RKO (cell line): ENCODE measurements around the gene KIF6.

Experiments
- DNase-seq: peaks from one replicate; pipeline ENCODE4 v3.0.0-alpha.2; 2016; ENCODE audit warnings: low spot score

Gene KIF6

DNA sequence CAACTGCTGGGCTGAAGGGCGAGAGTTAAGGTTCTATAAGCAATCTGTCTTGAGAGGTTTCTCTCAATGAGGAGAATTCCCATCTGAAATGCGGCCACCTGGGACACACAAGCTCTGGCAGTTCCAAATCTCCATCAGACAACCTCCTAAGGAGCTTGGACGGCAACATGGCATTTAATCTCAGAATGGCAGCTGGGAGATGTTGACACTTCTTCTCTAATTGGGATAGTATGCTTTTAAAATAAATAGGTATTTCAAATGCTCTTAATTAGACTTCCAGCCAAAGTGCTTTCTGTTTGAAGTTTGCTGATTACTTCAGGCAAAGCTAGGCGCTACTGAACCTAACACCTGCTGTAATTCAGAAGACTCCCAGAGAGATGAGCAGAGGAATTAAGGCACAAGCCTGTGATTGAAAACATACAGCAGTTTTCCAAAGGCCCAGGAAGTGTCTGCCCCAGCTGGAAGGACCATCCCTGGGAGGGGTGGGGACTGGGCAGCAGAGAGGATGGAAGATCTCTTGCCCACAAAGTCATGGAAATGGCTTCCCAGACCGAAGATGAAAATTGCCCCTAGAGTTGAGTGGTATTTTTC lies 343.6 kb downstream of the KIF6 start:
- no peak for DNase-seq

DNA sequence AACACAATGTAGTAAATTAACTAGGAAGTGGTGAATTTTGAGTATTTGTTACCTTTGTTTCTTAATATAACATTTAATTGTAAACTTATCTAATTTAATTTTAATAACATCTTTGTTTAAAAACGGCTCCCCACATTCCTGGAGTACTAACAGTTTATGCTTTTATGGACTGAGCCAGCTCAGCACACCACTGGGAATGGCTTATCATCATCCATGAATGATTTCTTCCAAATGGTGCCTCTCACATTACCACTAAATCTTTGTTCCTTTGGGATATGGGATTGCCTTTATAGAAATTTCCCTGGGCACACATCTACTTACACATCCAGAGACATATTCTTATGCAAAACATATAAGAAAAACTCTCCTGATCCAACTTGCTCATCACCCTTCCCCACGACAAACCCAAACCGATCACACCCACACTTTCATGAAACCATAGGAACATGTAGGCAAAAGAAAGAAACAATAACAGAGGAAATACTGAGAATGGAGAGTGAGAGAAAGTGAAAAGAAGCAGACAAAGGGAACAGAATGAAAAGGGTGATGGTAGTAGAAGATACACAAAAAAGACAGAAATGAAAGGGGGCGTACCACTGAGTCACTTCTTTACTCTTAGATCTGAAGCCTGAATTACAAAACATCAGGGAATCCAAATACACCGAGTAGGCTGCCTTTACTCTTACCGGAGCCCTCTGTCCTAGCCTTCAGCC lies 344.2 kb downstream of the KIF6 start:
- no peak for DNase-seq

DNA sequence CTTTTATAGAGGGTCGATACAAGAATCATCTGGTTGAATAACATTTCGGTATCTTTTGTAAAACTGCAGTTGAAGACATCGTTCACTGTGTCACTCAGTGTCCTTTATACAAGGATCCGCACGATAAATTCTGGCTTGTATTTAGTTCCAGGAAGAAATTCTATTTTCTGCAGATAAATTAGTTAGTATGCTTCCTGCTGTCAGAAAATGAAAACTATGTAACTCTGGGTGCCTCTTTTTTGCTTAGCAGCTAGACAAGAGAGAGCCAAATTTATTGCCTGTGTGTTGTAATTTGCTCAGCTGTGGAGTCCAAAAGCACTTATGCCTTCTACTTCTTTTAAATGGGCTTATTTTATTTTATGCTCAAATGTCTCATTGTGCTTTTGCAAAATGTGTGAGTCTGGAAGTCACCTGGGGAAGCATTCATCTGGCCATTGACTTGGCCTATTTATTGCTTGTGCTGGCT lies 346.2 kb downstream of the KIF6 start:
- DNase-seq: no peak

DNA sequence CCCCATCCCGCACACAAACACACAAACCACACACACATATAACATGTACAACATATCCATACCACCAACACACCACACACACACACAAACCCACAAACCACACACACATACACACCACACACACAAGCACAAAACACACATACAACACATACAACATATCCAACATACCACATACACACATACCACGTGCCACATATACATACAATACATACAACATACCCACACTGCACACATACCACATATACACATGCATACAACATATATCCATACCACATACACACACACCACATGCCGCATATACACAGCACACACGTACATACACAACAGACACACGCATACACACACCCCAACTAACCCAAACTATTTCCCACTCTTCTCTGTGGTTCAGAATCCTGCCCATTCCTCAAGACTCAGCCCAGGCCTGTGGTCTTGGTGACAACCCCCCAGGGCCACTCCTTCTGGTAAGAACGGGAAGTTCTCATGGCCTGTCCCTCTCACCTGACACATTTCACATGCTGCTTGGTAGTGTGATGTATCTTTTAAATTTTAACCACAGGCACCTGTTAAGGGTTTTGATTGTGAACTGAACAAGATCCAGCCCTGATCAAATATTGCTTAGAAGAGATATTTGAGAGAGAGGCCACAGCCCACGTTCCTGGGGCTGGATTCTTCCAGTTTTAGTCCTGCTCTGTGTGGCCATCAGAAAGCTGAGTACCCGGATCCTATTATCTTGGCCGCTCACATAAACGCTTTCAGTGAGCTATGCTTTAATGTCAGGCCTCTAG lies 346.8 kb downstream of the KIF6 start:
- DNase-seq: no peak

DNA sequence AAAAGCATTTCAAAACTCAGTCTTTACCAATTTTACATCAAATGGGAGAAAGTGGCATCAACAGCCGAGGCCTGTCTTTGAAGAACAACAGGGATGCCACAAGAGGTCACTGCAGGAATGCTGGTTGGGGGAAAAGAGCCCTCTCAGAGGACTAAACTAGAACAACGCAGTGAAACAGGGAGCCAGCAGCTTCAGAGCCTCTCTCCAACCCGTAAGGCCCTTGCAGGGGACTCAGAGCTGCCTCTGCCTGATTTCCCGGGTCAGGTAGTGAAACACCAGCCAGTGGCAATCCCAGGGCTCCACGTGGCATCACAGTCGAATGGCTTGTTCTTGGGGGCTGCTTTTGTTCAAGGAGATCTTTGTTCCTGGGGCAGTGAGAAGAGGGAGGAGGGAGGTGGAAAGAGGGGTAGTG lies 347.7 kb downstream of the KIF6 start:
- peak; percentile 60 for DNase-seq

DNA sequence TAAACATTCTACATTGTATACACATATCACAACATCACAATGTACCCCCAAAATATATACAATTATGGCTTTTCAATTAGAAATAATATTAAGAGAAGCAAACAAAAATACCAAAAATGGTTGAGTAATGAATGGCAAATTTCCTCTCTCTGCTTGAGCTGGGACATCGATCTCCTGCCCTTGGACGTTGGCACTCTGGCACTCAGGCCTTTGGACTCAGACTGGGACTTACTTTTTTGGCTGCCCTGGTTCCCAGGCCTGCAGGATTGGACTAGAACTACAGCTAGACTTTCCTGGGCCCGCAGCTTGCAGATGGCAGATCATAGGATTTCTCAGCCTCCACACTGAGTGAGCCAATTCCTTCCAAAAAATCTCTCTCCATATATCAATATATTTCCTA lies 349.8 kb downstream of the KIF6 start:
- DNase-seq: no peak

DNA sequence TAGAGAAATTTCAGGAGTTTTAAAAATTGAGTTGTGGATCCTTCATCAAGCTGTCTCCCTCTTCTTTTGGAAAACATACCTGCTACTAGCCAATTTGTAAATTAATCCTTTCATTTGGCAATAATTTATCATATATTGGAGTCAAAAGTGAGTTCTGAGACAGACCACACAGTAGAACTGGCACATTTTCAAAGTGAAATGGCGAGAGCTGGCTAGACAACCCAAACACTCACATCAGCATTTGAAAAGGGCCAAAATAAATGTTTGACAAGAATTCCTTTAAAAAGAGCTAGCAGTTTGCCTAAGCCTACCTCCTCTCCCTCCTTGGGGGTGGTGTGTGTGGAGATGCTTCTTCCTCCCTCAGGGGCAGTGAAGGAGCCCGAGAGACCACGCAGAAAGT lies 354.8 kb downstream of the KIF6 start:
- DNase-seq: no peak

DNA sequence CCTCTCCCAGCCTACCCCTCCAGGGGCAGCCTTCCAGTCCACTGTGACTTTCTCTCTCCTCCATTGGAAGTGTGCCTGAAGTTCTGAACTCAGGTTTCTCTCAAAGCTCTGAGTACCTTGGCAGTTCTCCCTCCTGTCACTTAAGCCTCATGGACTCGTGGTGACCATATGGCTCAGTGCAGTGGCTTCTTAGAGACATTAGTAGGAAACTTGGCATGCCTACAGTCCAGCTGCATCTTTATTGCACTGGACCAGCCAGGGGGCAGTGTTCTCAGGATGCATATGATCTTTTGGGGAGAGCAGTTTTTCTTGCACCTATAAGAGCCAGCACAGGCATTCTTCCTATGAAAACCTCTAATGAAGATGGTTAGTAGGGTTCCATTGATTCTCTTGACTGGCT lies 355.2 kb downstream of the KIF6 start:
- DNase-seq: no peak

DNA sequence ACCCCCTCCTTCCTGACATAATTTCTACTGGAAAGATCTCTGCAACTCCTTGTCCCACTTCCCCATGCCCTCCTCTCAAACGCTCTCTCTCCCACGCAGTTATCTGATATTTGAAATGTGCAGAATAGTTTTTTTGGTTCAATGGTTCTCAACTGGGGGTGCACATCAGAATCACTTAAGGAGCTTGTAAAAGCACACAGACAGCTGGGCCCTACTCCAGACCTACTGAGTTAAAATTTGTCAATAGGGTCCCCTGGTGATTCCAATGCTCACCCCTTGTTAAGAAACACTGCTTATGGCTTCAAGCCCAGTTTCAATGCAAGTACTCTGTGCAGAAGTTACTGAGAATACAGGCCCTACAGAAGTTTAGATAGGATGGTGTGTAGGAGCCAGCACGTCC lies 357.5 kb downstream of the KIF6 start:
- no peak for DNase-seq

DNA sequence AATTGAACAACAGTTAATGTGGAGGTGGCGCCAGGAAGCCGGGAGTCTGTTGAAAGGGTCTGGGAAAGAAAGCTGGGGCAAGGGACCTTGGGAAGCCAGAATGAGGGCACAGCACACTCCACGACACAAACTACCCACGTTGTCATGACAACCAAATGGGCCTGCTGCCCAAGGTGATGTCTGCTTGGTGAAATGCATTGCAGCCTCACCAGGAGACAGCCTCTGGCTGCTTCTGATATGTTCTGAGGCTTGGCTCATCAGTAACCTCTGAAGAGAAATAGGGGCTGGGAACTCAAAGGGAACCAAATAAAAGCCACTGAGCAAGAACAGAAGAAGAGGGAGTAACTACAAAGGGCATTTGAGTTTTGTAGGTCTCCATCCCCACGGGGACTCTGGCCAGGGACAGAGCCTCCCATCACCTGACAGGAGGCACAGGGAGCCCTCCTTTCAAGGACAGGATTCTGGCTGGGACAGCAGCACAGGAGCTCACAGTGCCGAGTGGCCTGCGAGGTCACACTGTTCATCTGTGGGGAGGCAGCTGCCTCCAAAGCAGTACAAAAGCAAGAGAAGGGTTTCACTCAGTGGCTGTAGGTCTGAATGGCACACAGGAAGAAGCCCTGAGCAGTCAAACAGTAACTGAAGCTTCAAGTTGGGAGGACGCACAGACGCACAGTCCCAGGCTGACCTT lies 358.1 kb downstream of the KIF6 start:
- DNase-seq: no peak

DNA sequence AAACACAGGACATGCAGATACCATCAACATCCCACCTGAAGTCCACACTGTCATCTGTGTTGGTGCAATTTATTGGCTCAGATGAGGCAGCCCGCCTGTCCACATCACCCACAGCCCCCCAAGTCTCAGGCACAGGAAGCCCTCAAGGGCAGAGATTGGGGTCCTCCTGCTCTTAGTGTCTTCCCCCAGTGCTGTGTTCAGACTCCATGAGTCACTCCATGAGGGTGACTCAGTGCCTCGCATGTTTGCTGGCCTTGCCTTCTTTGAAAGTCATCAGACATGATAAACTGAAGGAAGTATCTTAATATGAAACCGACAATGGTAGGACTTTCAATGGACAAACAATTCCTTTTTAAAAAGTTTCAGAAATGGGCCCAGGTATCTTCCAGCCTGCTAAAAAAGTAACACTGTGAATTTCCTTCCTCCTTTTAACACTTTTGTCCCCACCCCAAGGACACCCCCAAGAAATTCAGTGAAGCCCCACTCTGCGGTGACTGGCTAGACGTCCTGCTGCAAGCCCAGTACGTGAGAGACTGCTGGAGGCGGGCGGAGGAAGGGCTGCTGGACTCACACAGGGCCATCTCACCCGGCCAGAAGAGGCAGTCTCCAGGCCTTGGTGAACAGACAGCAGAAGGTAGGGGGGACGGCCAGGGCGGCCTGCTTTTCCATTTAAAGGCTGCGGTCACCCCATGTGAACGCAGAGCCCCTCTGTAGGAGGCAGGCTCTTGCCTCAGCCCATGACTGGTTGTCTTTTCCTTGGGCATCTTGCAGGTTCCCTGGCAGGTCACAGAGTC lies 359.7 kb downstream of the KIF6 start:
- peak; percentile 45 for DNase-seq

DNA sequence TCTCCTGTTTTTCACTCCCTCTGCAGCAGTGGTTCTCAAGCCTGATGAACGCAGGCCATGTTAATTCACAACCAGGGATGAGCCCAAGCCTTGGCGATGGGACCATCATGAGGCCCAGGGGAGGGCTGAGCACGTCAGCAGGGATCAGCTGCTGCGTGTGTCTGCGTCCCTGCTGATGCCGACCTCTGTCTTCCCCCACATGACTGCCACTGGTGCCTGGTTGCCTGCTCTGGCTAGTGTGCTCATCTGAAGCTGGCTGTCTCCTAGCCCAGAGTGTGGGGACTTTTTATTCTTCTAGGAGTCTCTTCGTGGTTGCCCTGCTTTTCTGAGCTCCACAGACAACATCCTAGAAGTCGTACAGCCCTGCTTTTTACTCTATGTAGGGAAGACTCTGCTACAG lies 361.9 kb downstream of the KIF6 start:
- DNase-seq: no peak

DNA sequence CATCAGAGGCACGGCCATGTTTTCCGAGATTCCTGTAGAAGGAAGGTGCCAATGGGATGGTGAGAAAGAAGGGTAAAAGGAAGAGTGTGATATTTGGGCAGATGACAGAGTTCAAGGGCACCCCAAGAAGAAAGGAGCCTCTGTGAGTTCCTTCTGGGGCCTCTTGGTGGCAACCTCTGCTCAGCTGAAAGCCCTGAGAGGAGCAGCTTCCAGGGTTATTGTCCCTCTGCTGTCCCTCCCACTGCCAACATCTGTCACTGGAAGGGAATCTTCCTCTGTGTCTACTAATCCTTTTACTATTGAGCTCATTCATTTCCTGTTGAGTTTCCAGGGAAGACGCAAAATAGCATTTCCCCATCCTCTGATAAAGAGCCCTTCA lies 362.7 kb downstream of the KIF6 start:
- DNase-seq: peak; percentile 46

DNA sequence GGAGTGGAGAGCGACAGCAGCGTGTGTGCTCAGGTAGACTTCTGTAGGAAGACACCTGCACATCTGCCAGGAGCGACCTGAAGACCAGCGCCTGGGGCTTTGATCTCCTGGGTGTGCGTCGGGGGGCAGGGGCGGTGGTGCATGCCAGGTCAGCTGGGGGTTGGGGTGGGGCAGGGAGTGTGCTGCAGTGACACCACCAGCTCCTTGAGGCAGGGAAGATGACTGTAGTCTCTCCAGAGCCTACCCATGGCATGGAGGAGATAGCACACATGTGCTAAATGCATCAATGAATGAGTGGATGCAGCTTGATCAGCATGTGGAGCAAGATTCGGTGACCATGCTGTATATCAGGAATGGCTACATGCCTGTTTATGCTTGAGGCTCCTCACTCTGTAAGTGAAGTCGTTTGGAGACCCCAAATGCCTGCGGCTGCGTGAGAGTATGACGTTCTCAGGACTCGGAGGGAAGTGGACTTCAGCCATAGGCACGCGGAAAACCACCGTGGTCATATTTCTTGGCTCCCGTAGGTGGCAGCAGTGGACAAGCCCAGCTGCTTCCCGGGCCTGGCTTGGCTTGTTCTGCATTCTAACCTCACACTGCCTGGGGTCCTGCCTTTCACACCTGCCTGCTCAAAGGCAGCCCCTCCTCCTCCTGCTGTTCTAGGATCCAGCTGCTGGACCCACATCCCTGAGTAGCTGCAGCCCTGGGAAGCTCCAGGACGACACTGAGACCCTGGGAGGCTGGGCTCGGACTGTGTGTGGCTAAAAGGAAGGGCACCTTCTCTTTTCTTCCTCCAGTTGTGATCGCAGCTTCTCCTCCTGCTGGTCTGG lies 363.3 kb downstream of the KIF6 start:
- peak; percentile 67 for DNase-seq

DNA sequence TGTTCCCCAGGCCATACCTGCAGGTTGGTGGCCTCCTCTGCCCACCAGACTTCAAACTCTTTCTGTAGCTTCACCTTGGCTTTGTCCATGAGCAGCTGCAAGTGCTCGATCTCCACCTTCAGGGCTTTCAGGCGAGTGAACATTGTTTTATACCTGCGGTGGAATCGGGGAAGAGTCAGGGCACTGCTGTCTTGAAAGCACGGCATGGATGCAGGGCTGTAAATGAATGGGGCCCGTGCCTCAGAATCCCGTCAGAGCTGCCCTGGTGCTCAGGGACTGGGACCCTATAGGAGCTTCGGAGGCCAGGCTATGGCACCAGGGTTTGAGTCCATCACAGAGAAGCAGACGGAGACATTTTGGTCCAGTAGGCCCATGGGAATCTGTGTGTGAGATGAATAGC lies 364.8 kb downstream of the KIF6 start:
- DNase-seq: no peak

DNA sequence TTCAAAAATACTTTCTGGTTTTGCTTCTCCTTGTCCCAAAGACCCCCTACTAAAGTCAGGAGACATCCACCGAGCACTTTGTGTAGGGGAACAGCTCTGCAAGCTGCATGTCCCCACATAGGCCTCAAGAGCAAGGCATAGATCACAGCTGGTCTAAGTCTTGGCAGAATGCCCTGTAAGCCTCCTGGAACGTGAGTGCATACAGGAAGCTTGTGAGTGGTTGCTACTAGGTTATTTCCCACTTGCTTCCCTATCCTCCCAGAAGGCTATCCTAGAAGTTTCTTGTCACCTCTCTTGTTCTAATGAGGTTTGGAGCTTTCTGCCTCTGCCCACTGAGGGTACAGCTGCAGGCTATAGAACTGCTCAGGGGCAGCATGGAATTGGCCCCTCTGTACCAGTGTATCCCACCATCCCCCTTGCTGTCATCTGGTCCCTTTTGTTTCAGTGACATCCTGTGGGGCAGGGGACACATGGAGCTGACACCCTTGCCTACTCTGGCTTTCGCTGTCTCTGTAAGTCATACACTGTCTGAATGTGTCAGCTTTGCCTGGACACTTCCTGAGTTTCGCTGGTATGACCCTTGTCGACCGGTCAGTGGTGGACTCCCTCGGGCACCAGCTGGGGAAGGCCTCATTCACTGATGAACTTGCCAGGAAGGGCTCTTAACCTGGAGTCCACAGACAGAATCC lies 367.1 kb downstream of the KIF6 start:
- DNase-seq: peak; percentile 8

DNA sequence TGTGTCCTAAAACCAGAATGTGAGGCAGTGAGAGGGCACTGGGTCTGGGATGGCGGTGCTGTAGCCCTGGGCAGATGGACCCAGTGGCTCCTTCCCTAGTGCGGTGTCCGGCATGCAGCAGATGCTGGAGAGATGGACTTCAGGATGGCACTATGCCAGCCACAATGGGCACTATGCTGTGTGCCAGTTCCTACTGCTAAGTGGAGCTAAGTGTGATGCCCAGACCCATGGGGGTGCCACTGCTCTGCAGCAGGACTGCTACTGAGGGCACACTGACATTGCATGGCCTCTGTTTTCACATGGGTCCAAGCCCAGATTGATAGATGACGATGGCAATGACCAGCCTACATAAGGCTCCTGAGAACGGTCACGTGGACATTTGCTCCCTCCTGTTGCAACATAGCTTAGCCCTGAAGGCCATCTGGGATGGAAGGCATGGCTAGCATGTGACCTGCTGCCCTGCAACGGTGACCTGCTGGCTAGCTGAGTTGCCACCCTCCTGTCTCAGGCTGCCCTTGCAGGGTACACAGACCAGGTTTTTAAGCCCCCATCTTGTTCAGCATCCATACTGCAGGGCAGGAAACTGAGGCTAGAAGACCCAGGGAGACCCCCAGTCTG lies 371.4 kb downstream of the KIF6 start:
- DNase-seq: no peak

DNA sequence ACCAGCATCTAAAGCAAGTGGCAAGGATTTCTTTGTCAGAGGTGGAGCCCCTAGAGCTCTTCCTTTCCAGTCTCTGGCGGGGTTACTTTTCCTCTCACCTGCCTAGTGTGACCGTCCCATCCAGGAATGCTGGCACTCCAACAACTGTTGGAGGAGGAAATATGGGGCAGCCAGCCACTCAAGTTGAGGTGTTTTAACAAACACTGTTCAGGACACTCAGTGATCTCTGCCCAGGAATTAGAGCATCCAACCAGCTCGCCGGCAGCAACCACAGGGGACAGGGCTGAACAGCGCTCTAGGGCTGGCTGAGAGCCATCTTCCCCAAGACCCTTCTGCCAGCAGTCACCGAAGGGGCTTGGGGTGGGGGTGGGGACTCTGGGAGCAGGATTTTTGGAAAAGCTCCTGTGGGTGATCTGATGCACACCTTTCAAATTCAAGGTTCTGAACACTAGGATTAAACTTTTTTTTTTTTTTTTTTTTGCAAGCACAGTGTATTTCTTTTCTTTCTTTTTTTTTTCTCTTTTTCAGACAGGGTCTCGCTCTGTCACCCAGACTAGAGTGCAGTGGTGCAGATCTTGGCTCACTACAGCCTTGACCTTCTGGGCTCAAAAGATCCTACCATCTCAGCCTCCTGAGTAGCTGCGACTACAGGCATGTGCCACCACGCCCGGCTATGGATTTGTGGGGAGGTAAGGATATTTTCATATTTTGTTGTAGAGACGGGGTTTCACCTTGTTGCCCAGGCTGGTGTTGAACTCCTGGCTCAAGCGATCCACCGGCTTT lies 374.3 kb downstream of the KIF6 start:
- no peak for DNase-seq

DNA sequence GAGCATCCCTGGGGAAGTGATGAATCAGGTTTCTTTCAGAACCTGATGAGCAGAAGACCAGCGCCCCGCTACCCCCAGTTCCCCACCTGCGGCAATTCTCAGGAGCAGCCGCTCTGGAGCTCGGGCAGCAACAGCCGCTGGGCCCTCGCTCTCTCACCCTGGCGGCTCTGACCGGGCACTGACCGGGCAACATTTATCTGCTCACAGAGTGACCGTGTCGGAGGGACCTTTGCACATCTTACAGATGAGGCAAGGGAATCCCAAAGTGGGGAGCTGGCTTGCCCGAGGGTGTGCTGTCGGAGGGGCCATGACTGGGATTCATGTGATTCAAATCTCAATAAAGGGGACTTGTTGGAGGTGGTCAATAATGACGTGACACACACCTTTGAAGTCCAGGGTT lies 376.5 kb downstream of the KIF6 start:
- no peak for DNase-seq
